ENCODE results near the gene RPS6KL1. TPM values are rescaled to one million over a fixed set of nuclear protein-coding genes. Genes with fewer than 3 reads are reported as not detected.

Gene RPS6KL1
- total and polyA plus RNA-seq, 5 donors: 10.5 to 20.7 (median 17.2) TPM

DNA sequence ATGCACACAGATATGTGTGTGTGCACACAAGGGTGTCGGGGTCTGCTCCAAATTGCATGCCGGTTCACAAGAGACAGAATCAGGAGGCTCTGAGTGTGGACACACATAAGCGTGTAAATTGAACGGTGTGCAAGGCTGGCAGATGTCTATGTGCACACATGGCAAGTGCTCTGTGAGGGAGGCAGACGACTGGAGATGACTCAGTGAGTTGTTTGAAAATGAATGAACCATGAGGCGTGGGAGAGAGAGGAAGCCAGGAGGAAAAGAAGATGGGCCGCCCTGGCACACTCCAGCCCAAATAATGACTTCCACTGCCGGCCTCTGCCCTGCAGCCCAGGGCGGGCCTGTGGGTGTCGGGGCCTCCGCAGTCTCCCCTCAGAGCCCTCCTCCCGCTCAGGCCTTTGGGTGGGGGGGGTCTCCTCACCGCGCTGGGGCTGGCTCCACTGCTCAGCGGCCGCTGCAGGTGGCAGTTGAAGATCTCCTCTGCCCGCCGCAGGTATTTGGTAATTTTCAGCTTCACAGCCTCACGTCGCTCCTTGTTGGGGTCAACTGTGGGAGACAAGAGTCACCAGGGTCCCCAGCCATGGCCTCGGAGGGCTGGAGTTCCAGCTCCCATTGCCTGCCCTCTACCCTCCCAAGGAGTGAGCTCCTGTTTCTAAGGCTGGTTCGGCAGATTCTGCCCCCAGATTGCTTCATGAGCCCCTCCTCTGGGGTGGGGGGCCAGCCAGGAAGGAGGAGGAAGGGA lies 3.5 kb downstream of the RPS6KL1 start:
- no peak overlapping the region for H3K27ac ChIP-seq (ENCODE audit: low read length)
- no peak for ATAC-seq
- 88% methylated on average over 22 of the region's 22 CpGs for WGBS
- H3K9me3 ChIP-seq (ENCODE audit: control insufficient read depth, low read length): no peaks in the 10 kb centered on the region
- H3K4me3 ChIP-seq (ENCODE audit: low read length): no peak overlapping the region
- intact Hi-C loops (cut with DNase I): loop anchor here in 1 of 4 donors (10.0 kb wide), 1 partner anchor 175 kb away; no protein-coding TSS in a partner anchor
- peaks cover 14% of the 10 kb centered on the region for H3K4me1 ChIP-seq (ENCODE audit: control insufficient read depth, insufficient read depth, low read length)
- no peaks in the 10 kb centered on the region for H3K27me3 ChIP-seq (ENCODE audit: control insufficient read depth, insufficient read depth)
- no peak for DNase-seq

DNA sequence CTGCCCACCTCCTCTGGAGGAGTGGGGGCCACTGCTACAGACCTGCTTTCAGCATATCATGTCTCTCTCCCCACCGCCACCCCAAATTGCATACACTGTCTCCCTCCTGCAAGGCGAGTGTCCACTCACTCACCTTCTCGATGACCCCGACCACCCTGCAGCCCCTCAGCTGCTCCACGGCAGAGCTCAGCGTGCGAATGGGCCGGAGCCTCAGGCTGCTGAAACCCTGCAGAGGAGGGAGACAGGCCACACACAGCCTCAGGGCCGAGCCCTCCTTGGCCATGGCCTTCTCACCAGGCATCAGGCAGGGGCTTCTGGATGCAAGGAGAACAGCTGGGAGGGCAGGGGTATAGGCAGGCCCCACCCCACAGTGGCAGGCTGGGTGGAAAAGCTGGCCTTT lies 4.7 kb downstream of the RPS6KL1 start:
- Histone ChIP-seq H3K27ac (ENCODE audit: low read length) (no peak overlapping the region), H3K9me3 (ENCODE audit: control insufficient read depth, low read length) (no peaks in the 10 kb centered on the region), H3K4me1 (ENCODE audit: control insufficient read depth, insufficient read depth, low read length) (peaks cover 16% of the 10 kb centered on the region), H3K4me3 (ENCODE audit: low read length) (no peak overlapping the region), H3K27me3 (ENCODE audit: control insufficient read depth, insufficient read depth) (no peaks in the 10 kb centered on the region)
- intact Hi-C loops (cut with DNase I): loop anchor here in 1 of 4 donors (10.0 kb wide), 1 partner anchor 176 kb away; no protein-coding TSS in a partner anchor
- peak in 1 of 3 donors; percentile 56 for DNase-seq
- ATAC-seq: no peak
- 96% methylated on average over 9 of the region's 9 CpGs for WGBS

DNA sequence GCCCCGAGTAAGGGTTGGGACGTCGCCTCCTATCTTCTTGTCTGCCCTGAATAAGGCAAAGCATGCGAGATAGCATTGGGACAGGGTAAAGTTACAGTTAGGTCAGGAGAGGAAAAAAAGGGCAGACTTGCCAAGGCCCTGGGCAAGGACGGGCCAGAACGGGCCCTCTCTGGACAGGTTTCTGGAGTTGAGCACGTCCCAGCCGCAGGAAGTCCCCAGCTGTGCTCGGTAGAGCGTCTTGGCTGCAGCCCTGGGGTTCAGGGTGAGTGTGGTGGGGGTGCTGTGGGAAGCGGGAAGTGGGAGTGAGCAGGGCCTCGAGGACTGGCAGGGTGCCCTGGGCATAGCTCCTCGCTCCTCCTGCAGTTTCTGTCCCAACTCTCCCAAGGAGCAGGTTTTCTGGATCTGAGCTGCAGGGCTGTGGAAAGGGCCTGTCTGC lies 5.4 kb downstream of the RPS6KL1 start:
- Histone ChIP-seq H3K4me1 (ENCODE audit: control insufficient read depth, insufficient read depth, low read length) (peaks cover 16% of the 10 kb centered on the region), H3K27ac (ENCODE audit: low read length) (peak overlapping the region; percentile 63), H3K27me3 (ENCODE audit: control insufficient read depth, insufficient read depth) (no peaks in the 10 kb centered on the region), H3K4me3 (ENCODE audit: low read length) (no peak overlapping the region), H3K9me3 (ENCODE audit: control insufficient read depth, low read length) (no peaks in the 10 kb centered on the region)
- intact Hi-C loops (cut with DNase I): loop anchor here in 1 of 4 donors (10.0 kb wide), 1 partner anchor 177 kb away; no protein-coding TSS in a partner anchor
- WGBS: 12% methylated on average over 13 of the region's 13 CpGs
- peak; percentile 67 to 79 for ATAC-seq
- DNase-seq: peak; percentile 79 to 93 (median 93)

DNA sequence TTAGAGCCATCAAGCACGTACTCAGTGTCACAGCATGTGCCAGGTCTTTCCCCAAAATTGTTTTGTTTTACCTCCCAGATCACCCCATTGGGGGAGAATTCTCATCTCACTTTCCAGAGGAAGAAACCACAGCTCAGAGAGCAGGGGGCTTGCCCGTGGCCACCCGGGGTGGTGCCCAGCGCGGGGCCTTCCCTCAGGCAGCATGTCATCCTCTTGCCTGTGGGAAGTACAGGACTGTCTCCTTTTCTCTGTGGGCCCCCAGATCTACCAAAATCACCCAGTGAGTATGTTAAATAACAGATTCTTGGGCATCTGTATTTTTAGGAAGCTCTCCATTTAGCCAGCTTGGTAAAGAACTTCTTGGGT lies 5.9 kb downstream of the RPS6KL1 start:
- 80% methylated on average over 5 of the region's 5 CpGs for WGBS
- Histone ChIP-seq H3K9me3 (ENCODE audit: control insufficient read depth, low read length) (no peaks in the 10 kb centered on the region), H3K27ac (ENCODE audit: low read length) (peak overlapping the region; percentile 63), H3K4me1 (ENCODE audit: control insufficient read depth, insufficient read depth, low read length) (peaks cover 16% of the 10 kb centered on the region), H3K27me3 (ENCODE audit: control insufficient read depth, insufficient read depth) (no peaks in the 10 kb centered on the region), H3K4me3 (ENCODE audit: low read length) (no peak overlapping the region)
- intact Hi-C loops (cut with DNase I): loop anchor here in 1 of 4 donors (10.0 kb wide), 1 partner anchor 178 kb away; no protein-coding TSS in a partner anchor
- DNase-seq (no peak), ATAC-seq (peak; percentile 1 to 3)

DNA sequence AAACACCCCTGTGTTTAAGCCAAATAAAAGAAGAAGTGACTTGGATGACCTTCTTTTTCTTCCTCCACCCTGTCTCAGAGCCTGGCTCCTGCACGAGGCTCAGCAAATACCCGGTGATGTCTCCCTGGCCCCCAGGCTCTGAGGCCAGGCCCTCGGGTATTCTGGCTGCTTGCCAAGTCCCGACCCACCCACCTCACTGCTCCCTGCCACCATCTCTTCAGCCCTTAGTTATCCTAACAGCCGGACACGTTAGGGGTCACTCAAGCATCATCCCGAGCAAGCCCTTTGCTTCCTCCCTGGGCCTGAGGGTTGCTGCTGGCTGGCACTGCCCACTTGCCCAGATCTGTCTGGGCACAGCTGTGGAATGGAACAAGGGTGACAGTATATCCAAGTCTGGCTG lies 7.2 kb downstream of the RPS6KL1 start:
- H3K27me3 ChIP-seq (ENCODE audit: control insufficient read depth, insufficient read depth): no peaks in the 10 kb centered on the region
- no peaks in the 10 kb centered on the region for H3K9me3 ChIP-seq (ENCODE audit: control insufficient read depth, low read length)
- peak in 1 of 3 donors; percentile 54 for DNase-seq
- peaks cover 16% of the 10 kb centered on the region for H3K4me1 ChIP-seq (ENCODE audit: control insufficient read depth, insufficient read depth, low read length)
- intact Hi-C loops (cut with DNase I): loop anchor here in 1 of 4 donors (10.0 kb wide), 1 partner anchor 179 kb away; no protein-coding TSS in a partner anchor
- no peak overlapping the region for H3K4me3 ChIP-seq (ENCODE audit: low read length)
- WGBS: 41% methylated on average over 7 of the region's 7 CpGs
- no peak for ATAC-seq
- no peak overlapping the region for H3K27ac ChIP-seq (ENCODE audit: low read length)

DNA sequence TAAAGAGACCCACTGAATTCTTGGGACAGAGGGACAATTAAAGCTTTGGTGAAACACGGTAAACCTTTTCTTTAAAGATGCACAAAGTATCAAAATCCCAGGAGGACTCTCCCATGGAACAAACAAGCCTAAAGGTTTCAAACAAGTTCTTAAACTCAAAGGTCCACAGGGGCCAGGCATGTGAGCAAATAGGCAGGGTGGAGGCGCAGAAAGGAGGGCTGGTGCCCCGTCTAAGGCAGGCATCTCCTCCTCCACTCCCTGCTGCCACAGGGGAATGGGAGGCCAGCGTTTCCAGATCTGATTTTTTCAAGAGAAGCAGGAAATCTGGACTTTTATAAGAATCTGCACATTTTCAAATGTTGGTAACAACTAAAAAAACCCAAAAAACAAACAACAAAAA lies 7.6 kb downstream of the RPS6KL1 start:
- intact Hi-C loops (cut with DNase I): loop anchor here in 1 of 4 donors (10.0 kb wide), 1 partner anchor 179 kb away; no protein-coding TSS in a partner anchor
- Histone ChIP-seq H3K27me3 (ENCODE audit: control insufficient read depth, insufficient read depth) (no peaks in the 10 kb centered on the region), H3K9me3 (ENCODE audit: control insufficient read depth, low read length) (no peaks in the 10 kb centered on the region), H3K27ac (ENCODE audit: low read length) (no peak overlapping the region), H3K4me1 (ENCODE audit: control insufficient read depth, insufficient read depth, low read length) (peaks cover 16% of the 10 kb centered on the region), H3K4me3 (ENCODE audit: low read length) (no peak overlapping the region)
- no peak for ATAC-seq
- peak in 1 of 3 donors; percentile 58 for DNase-seq
- WGBS: 64% methylated on average over 4 of the region's 4 CpGs

DNA sequence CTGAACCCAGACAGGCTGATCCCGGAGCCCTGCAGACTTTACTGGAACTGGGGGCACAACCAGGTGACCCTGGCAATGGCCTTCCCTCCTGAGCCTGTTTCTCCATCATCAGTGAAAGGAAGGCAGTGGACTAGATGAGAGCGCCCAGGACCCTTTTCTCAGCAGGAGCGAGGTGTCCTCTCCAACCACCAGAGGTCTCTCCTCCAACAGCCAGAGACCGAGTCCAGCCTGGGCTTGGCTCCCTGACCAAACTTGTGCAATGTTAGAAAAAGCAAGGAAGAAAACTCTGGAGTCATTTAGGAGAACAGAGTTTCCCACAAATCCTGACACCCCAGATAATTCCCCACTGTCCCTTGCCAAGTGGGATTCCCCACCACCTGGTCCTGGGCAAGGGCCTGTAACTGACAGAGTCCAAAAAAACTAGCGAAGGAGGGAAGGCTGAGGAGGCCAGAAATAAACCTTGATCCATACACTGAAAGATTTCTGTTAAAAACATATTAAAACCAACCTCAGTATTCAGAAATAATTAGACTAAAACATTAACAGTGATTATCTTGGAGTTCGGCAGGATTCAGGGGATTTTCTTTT lies 9.0 kb downstream of the RPS6KL1 start:
- Histone ChIP-seq H3K9me3 (ENCODE audit: control insufficient read depth, low read length) (no peaks in the 10 kb centered on the region), H3K27me3 (ENCODE audit: control insufficient read depth, insufficient read depth) (no peaks in the 10 kb centered on the region), H3K4me3 (ENCODE audit: low read length) (no peak overlapping the region), H3K27ac (ENCODE audit: low read length) (no peak overlapping the region), H3K4me1 (ENCODE audit: control insufficient read depth, insufficient read depth, low read length) (peaks cover 16% of the 10 kb centered on the region)
- peak; percentile 47 to 50 for ATAC-seq
- intact Hi-C loops (cut with DNase I): loop anchor here in 3 of 4 donors (2.0 to 10.0 kb wide), 3 partner anchors 173 to 181 kb away; no protein-coding TSS in a partner anchor
- 37% methylated on average over 6 of the region's 6 CpGs for WGBS
- peak; percentile 75 to 90 (median 85) for DNase-seq

DNA sequence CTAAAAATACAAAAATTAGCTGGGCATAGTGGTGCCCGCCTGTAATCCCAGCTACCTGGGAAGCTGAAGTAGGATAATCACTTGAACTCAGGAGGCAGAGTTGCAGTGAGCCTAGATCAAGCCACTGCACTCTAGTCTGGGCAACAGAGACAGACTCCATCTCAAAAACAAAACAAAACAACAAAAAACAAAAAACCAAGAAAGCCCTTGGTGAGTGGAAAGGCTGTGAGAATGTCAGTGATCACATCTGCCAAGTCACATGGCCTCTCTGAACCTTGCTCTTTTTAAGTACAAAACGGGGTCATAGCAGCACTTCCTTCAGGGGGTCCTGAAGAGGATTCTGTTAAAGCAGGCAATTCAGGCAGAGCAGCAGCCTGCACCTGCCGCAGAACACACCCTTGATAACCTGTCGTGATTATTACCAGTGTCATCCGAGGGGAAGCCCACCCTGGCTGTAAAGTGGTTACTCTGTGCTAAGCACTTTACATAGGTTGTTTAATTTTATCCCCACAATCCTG lies 9.6 kb downstream of the RPS6KL1 start:
- no peak overlapping the region for H3K27ac ChIP-seq (ENCODE audit: low read length)
- ATAC-seq (no peak), DNase-seq (no peak)
- WGBS: 71% methylated on average over 5 of the region's 5 CpGs
- intact Hi-C loops (cut with DNase I): loop anchor here in 3 of 4 donors (2.0 to 10.0 kb wide), 3 partner anchors 174 to 181 kb away; no protein-coding TSS in a partner anchor
- no peaks in the 10 kb centered on the region for H3K9me3 ChIP-seq (ENCODE audit: control insufficient read depth, low read length)
- H3K4me1 ChIP-seq (ENCODE audit: control insufficient read depth, insufficient read depth, low read length): peaks cover 19% of the 10 kb centered on the region
- H3K4me3 ChIP-seq (ENCODE audit: low read length): no peak overlapping the region
- no peaks in the 10 kb centered on the region for H3K27me3 ChIP-seq (ENCODE audit: control insufficient read depth, insufficient read depth)

DNA sequence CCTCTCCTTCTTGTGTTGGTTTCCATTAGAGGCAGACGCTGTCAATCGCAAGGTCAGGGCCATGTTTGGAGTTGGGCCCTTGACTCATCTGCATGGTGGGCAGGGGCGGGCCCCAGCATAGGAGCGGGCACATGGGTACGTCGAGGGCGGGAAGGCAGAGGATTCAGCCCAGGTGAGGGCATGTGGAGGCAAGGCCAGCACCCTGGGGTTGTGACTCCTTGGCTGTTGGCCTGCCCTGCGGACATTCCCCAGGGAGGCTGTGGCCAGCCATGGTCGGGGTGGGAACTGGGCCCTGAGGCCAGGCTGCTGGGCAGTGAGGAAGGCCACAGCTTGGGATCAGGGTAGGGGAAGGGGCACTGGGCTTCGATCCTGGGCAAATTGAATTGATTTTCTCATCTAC lies 10.3 kb downstream of the RPS6KL1 start:
- 91% methylated on average over 10 of the region's 10 CpGs for WGBS
- intact Hi-C loops (cut with DNase I): loop anchor here in 3 of 4 donors (2.0 to 10.0 kb wide), 3 partner anchors 174 to 182 kb away; no protein-coding TSS in a partner anchor
- DNase-seq (peak in 1 of 3 donors; percentile 64), ATAC-seq (no peak)
- no peaks in the 10 kb centered on the region for H3K9me3 ChIP-seq (ENCODE audit: control insufficient read depth, low read length)
- no peak overlapping the region for H3K4me3 ChIP-seq (ENCODE audit: low read length)
- H3K27ac ChIP-seq (ENCODE audit: low read length): no peak overlapping the region
- peaks cover 25% of the 10 kb centered on the region for H3K4me1 ChIP-seq (ENCODE audit: control insufficient read depth, insufficient read depth, low read length)
- H3K27me3 ChIP-seq (ENCODE audit: control insufficient read depth, insufficient read depth): no peaks in the 10 kb centered on the region

DNA sequence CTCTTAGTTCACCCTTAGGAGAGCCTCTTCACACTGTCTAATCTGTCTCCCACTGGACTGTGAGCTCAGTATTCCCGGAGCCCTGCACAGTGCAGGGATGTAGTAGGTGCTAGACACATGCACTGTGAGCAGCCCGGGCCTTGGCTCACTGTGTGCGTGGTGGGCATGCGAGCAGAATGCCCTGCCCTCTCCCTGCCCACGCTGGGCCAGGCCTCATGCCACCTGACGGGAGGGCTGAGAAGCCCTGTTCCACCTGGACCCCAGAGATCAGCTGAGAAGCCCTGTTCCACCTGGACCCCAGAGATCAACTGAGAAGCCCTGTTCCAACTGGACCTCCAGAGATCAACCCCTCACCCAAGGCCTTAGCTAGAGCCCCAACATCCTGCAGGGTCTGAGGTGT lies 10.9 kb downstream of the RPS6KL1 start:
- no peaks in the 10 kb centered on the region for H3K27me3 ChIP-seq (ENCODE audit: control insufficient read depth, insufficient read depth)
- H3K4me1 ChIP-seq (ENCODE audit: control insufficient read depth, insufficient read depth, low read length): peaks cover 25% of the 10 kb centered on the region
- no peak overlapping the region for H3K27ac ChIP-seq (ENCODE audit: low read length)
- WGBS: 92% methylated on average over 6 of the region's 6 CpGs
- ATAC-seq: no peak
- no peak for DNase-seq
- intact Hi-C loops (cut with DNase I): loop anchor here in 3 of 4 donors (2.0 to 10.0 kb wide), 3 partner anchors 175 to 183 kb away; no protein-coding TSS in a partner anchor
- no peaks in the 10 kb centered on the region for H3K9me3 ChIP-seq (ENCODE audit: control insufficient read depth, low read length)
- H3K4me3 ChIP-seq (ENCODE audit: low read length): no peak overlapping the region
